ENCODE measurements around the gene BEND4.

BEND4 gene

GRCh38 chr4:42104521-42104920, 47.9 kb downstream of the BEND4 start:
- DNase-seq (ENCODE audit: low spot score), result no peak

DNA sequence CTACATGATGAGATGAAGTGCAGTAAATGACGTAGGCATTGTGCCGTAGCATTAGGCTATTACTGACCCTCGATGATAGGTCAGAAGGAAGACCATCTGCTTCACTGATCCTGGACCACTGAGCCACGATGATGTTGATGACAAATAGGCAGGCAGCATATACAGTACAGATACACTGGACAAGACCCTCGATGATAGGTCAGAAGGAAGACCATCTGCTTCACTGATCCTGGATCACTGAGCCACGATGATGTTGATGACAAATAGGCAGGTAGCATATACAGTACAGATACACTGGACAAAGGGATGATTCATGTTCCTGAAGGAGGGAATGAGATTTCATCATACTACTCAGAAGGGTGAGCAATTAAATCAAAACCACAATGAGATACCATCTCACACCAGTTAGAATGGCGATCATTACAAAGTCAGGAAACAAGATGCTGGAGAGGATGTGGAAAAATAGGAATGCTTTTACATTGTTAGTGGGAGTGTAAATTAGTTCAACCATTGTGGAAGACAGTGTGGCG, 50.9 kb downstream of the BEND4 start:
- peak; percentile 58 for DNase-seq (ENCODE audit: low spot score)

- no peak for DNase-seq (ENCODE audit: low spot score)
Observed at GRCh38 chr4:42088386-42088785, 64.1 kb downstream of the BEND4 start.

DNA sequence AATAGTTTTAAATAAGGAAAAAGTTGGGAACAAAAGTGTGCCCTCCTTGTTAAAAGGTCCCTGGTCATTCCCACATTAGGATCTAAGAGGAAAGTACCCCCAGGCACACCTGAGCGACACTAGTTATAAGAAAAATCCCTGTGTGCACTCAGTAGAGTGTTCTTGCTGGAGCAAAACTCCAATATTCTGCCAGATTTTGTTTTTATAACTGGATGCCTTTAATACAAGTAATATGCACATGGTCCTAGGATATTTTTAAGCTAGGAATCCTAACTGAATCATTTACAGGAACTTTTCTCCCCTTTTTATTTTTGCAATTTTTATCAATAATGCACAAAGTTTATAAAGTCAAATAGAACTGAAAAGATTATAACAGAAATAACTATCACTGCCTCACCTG, 68.6 kb downstream of the BEND4 start:
- no peak for DNase-seq (ENCODE audit: low spot score)

GRCh38 chr4:42080306-42080705, 72.1 kb downstream of the BEND4 start:
- DNase-seq (ENCODE audit: low spot score), result no peak

GRCh38 chr4:42078184-42078801, 74.2 kb downstream of the BEND4 start:
- no peak for DNase-seq (ENCODE audit: low spot score)

GRCh38 chr4:42074294-42074693, 78.2 kb downstream of the BEND4 start:
- DNase-seq (ENCODE audit: low spot score), result no peak

GRCh38 chr4:42070463-42070862, 82.0 kb downstream of the BEND4 start:
- DNase-seq (ENCODE audit: low spot score), result no peak

DNA sequence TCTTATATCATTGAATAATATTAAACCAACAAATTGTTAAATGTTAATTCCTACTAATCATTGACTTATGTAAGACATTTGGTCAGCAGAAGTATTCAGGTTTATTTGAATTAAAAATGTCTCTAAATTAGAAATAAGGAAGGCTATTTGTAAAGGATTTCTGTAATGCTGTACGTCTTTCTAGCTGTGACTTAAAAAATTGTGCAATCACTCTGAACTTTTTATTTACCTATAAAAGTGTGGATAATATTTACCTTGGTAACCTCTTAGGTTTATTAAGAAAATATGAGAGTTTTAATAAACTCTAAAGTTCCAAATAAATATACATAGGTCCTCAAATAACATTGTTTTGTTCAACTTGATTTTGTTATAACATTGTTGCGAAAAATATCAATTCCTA, 85.2 kb downstream of the BEND4 start:
- DNase-seq (ENCODE audit: low spot score), result no peak

GRCh38 chr4:42066402-42066801, 86.1 kb downstream of the BEND4 start:
- no peak for DNase-seq (ENCODE audit: low spot score)

Data from RKO (cell line).